GM12892 (cell line): ENCODE results near the gene LGMN.

Source experiments
- POLR2A ChIP-seq: IDR thresholded peaks from 2 replicates; pipeline ENCODE4 v1.6.1; 2011; ENCODE audit warnings: low read depth, low read length, control low read depth
- POLR2AphosphoS5 ChIP-seq: IDR thresholded peaks from 2 replicates; pipeline ENCODE4 v1.6.1; 2011; ENCODE audit warnings: low read depth, low read length, control low read depth
- TAF1 ChIP-seq: IDR thresholded peaks from 2 replicates; pipeline ENCODE4 v1.6.1; 2011; ENCODE audit warnings: low read depth, mild to moderate bottlenecking, control low read depth, low read length, borderline replicate concordance

DNA sequence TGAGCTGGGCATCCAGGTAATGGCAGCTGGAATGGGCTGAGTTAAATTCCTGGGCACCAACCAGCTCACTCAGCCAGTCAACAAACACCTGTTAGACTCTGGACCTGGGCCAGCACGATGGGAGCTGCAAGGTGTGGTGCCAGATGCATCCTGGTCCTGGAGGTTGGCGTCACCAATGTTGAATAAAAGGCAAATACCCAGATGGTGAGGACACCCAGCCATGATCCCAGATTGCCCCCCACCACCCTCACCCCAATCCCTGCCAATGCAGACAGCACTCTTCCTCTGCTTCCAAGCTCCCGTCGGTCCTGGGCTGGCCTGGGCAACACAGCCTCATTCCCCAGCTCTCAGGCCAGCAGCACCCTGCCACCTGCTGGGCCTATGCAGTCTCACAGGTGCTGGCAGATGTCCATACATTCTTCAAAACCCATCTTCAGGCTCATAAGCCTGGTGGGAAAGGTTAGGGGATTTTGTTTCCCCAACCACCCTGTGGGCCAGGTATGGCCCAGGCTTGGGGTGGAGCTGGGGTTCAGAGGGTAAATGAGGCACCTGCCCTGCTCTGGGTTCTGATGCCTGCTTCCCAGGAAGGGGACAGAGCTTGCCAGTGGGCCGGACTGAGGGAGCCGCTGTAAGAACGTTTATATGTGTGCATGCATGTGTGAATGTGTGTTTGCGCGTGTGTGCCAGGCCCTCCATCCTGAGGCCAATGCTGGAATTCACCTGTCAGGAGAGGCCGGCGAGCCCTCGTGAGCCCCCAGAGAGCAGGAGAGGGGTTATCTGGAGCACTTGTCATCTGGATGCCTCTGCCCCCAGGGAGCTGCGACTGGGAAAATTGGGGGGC is 58.0 kb downstream of the LGMN start:
- TF ChIP-seq POLR2A (peak; percentile 12; the same call in 1 of the 2 replicates), POLR2AphosphoS5 (no peak), TAF1 (no peak)
